Trophoblast cell (in vitro differentiated cells and primary cell): Measurements from ENCODE around the gene RAI1.

Experiments used
- DNase-seq, 2 donors: peaks; one replicate each; pipeline ENCODE4 v3.0.0-alpha.2; 2016
- H2AFZ ChIP-seq: 2 replicates; pipeline ENCODE4 v1.6.1; 2013; ENCODE audit warnings: low read length, moderate library complexity, mild to moderate bottlenecking; ENCODE audit not compliant: insufficient read depth, poor library complexity
- H2AK5ac ChIP-seq: 2 replicates; pipeline ENCODE4 v1.6.1; 2013; ENCODE audit warnings: mild to moderate bottlenecking, low read length
- H2BK120ac ChIP-seq: 2 replicates; pipeline ENCODE4 v1.6.1; 2013; ENCODE audit warnings: low read length, mild to moderate bottlenecking, moderate library complexity; ENCODE audit not compliant: insufficient read depth, poor library complexity
- H2BK12ac ChIP-seq: 2 replicates; pipeline ENCODE4 v1.6.1; 2013; ENCODE audit warnings: mild to moderate bottlenecking, low read length, moderate library complexity
- H2BK5ac ChIP-seq: 2 replicates; pipeline ENCODE4 v1.6.1; 2013; ENCODE audit warnings: low read length, low read depth, moderate library complexity, mild to moderate bottlenecking; ENCODE audit not compliant: poor library complexity
- H3K14ac ChIP-seq: 2 replicates; pipeline ENCODE4 v1.6.1; 2013; ENCODE audit warnings: mild to moderate bottlenecking, low read length
- H3K18ac ChIP-seq: 2 replicates; pipeline ENCODE4 v1.6.1; 2013; ENCODE audit warnings: mild to moderate bottlenecking, low read length
- H3K23ac ChIP-seq: 2 replicates; pipeline ENCODE4 v1.6.1; 2013; ENCODE audit warnings: low read length
- H3K27ac ChIP-seq: 2 replicates; pipeline ENCODE4 v1.5.1; 2013; ENCODE audit warnings: low read depth, mild to moderate bottlenecking, inconsistent platforms, low read length, moderate library complexity
- H3K27me3 ChIP-seq: 2 replicates; pipeline ENCODE4 v1.6.1; 2013; ENCODE audit warnings: inconsistent platforms, mild to moderate bottlenecking, low read length, moderate library complexity; ENCODE audit not compliant: insufficient read depth
- H3K36me3 ChIP-seq, 2 experiments: 1 replicate in 1 of 2; 2 replicates in 1 of 2; pipeline ENCODE4 v1.6.1; 2013; ENCODE audit warnings: low read length in 2 of 2, mild to moderate bottlenecking in 2 of 2, moderate library complexity in 1 of 2; ENCODE audit not compliant: insufficient read depth in 2 of 2, control insufficient read depth in 1 of 2
- H3K4ac ChIP-seq: 2 replicates; pipeline ENCODE4 v1.6.1; 2013; ENCODE audit warnings: low read depth, mild to moderate bottlenecking, low read length, moderate library complexity
- H3K4me1 ChIP-seq, 2 experiments: 1 replicate in 1 of 2; 2 replicates in 1 of 2; pipeline ENCODE4 v1.6.1; 2013; ENCODE audit warnings: low read length in 2 of 2, mild to moderate bottlenecking in 2 of 2, moderate library complexity in 1 of 2; ENCODE audit not compliant: insufficient read depth in 2 of 2, control insufficient read depth in 1 of 2
- H3K4me2 ChIP-seq: 2 replicates; pipeline ENCODE4 v1.6.1; 2013; ENCODE audit warnings: inconsistent platforms, mild to moderate bottlenecking, low read length, moderate library complexity
- H3K4me3 ChIP-seq: 2 replicates; pipeline ENCODE4 v1.5.1; 2013; ENCODE audit warnings: mild to moderate bottlenecking, low read depth, low read length, inconsistent platforms
- H3K79me1 ChIP-seq: one replicate; pipeline ENCODE4 v1.6.1; 2013; ENCODE audit warnings: low read length
- H3K79me2 ChIP-seq: 2 replicates; pipeline ENCODE4 v1.6.1; 2013; ENCODE audit warnings: low read length, mild to moderate bottlenecking; ENCODE audit not compliant: control insufficient read depth, insufficient read depth, poor library complexity
- H3K9ac ChIP-seq: 2 replicates; pipeline ENCODE4 v1.6.1; 2013; ENCODE audit warnings: mild to moderate bottlenecking, low read length
- H3K9me3 ChIP-seq: 2 replicates; pipeline ENCODE4 v1.6.1; 2013; ENCODE audit warnings: low read depth, mild to moderate bottlenecking, control low read depth, inconsistent platforms, low read length; ENCODE audit not compliant: insufficient read depth
- H4K12ac ChIP-seq: 2 replicates; pipeline ENCODE4 v1.6.1; 2013; ENCODE audit warnings: low read depth, mild to moderate bottlenecking, low read length, moderate library complexity
- H4K8ac ChIP-seq: 2 replicates; pipeline ENCODE4 v1.6.1; 2013; ENCODE audit warnings: low read depth, mild to moderate bottlenecking, low read length, moderate library complexity
- H4K91ac ChIP-seq: one replicate; pipeline ENCODE4 v1.6.1; 2013; ENCODE audit warnings: low read depth, mild to moderate bottlenecking, low read length, moderate library complexity
- WGBS: extraction: QIAGEN DNeasy Blood & Tissue Kit; methylation state at CpG from one replicate; pipeline ENCODE4 v1.1.7; 2013; ENCODE audit warnings: missing lambda C conversion rate; ENCODE audit not compliant: insufficient read length, insufficient coverage; ENCODE audit errors: extremely low coverage; 5-methylcytosine and 5-hydroxymethylcytosine counted together

RAI1 gene

DNA sequence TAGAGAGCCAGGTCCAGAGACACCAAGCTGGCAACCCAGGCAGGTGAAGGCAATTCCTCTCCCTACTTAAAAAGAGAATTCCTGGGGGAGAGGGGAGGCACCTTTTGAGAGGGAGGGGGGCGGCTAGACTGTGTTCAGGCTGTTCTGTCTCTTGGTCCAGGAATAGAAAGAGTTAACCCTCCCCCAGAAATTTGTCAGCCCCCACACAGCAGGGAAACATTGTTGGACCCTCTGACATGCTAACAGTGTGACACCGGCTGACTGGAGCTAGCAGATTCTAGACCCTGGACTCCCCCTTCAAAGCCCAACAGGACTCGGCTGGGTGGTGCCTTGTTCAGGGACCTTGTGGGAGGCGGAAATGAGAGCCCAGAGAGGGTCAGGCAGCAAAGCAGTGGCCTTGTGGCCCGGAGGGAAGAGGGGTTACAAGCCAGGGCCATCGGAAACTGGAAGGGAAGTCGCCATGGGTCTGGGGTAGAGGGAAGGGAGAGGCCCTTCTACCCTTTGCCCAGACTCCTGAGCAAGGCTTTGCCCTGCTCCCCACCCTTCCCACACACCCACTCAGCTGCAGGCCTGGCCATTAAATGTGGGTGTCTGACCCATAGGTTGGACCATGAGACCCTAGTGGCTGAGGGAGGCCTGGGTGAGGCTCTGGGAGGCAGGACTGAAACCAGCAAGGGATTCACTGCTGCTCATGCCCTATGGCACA is 44.6 kb downstream of the RAI1 start:
- H3K4me1 ChIP-seq: peaks cover 34 to 35% of the 10 kb centered on the region in 2 experiments
- peaks cover 2% of the 10 kb centered on the region for H3K79me2 ChIP-seq
- peaks cover 19% of the 10 kb centered on the region for H3K79me1 ChIP-seq
- H3K4me2 ChIP-seq: peak overlapping the region; percentile 36
- DNase-seq: no peak
- no CpG with 5 or more reads among the region's 7 CpGs for WGBS
- H2AFZ ChIP-seq: no peak overlapping the region
- H3K4ac ChIP-seq: peak overlapping the region; percentile 28
- no peak overlapping the region for H2AK5ac ChIP-seq
- H3K23ac ChIP-seq: no peak overlapping the region
- no peak overlapping the region for H3K27ac ChIP-seq
- peak overlapping the region; percentile 59 for H4K91ac ChIP-seq
- peak overlapping the region; percentile 14 for H3K18ac ChIP-seq
- no peak overlapping the region for H4K12ac ChIP-seq
- H3K9me3 ChIP-seq: peaks cover 2% of the 10 kb centered on the region
- no peak overlapping the region for H3K14ac ChIP-seq
- no peak overlapping the region for H3K4me3 ChIP-seq
- H2BK12ac ChIP-seq: peak overlapping the region; percentile 16
- peak overlapping the region; percentile 34 for H4K8ac ChIP-seq
- no peak overlapping the region for H3K9ac ChIP-seq
- peaks cover 5% of the 10 kb centered on the region in 2 experiments for H3K36me3 ChIP-seq
- H2BK120ac ChIP-seq: no peak overlapping the region
- peaks cover 9% of the 10 kb centered on the region for H3K27me3 ChIP-seq
- no peak overlapping the region for H2BK5ac ChIP-seq

DNA sequence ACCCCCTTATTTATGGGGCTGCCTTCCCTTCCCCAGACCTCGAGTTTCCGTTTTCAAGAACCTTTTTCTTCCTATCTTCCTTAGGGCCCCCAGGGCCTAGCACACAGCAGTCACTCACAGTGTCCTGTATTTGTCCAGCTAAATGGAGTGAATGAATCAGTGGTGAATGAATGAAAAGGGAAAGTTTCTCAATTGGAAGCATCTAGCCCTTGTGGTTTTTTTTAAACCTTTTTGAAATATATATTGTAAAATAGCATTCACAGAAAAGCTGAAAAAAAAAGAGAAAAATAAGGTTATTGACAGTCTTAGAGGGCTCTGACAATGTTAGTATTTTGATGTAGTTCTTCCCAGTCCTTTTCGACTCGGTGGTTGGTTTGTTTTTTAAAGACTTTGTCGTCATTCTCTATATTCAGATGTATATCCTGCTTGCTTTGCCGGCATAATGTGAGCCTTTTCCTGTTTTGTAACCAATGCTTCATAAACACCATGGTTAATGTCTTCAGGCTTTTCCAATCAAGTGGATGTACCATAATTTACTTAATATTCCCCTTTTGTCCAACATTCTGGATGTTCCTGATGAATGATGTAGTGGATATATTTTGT is 45.3 kb downstream of the RAI1 start:
- Histone ChIP-seq H3K27me3 (peaks cover 7% of the 10 kb centered on the region), H3K36me3 (peaks cover 5 to 7% of the 10 kb centered on the region in 2 experiments), H3K9ac (no peak overlapping the region), H4K91ac (no peak overlapping the region), H3K79me2 (peaks cover 2% of the 10 kb centered on the region), H3K4me1 (peaks cover 33% of the 10 kb centered on the region in 2 experiments), H3K4ac (no peak overlapping the region), H4K12ac (no peak overlapping the region), H3K18ac (peak overlapping the region; percentile 14), H2AK5ac (no peak overlapping the region), H4K8ac (peak overlapping the region; percentile 34), H3K23ac (no peak overlapping the region), H3K79me1 (peaks cover 19% of the 10 kb centered on the region), H2BK12ac (no peak overlapping the region), H3K4me3 (no peak overlapping the region), H3K27ac (no peak overlapping the region), H2BK5ac (no peak overlapping the region), H3K4me2 (no peak overlapping the region), H2BK120ac (no peak overlapping the region), H2AFZ (no peak overlapping the region), H3K14ac (no peak overlapping the region), H3K9me3 (peaks cover 2% of the 10 kb centered on the region)
- DNase-seq: no peak
- no CpG with 5 or more reads among the region's 6 CpGs for WGBS

DNA sequence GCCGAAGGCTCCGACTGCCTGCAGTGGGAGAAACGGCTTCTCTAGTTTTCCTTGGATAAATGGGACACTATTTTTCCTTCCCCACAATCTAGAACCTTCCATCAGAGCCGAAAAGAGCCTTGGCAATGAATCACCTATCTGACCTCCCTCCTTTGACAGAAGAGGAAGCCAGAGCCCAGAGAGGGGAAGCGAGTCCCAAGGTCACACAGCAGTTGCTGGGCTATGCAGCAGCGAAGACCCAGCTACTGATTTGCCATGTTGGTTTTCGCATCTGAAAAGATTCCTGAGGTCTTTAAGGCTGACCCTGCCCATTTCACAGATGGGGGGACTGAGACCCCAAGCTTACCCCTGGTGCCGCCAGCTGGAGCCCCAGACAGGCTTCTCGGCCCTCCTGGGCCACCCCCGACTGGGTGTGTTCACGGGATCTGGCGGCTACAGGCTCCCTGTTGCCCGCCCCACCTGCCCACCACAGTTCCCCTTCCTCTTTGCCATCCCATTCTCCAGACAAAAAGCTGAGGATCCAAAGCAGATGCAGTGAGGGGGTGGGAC is 45.9 kb downstream of the RAI1 start:
- Histone ChIP-seq H3K79me1 (peaks cover 19% of the 10 kb centered on the region), H4K8ac (no peak overlapping the region)
- no peak for DNase-seq

DNA sequence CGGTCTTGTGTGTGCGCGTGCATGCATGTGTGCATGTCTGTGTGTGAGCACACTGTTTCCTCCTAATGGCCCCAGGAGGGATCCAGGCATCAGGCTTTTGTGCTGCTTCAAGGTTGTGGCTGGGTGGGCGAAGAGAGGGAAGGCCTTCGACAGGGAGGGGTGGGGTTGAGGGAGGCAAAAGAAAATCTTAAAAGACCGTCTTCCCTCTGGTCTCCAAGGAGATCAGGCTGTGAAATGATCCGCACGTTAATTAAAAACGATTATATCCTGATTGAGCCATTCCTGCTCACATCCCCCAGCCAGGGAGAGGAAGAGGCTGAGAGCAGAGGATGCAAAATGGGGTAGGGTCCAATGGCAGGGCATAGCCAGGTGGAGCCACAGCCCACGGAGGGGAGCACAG is 46.9 kb downstream of the RAI1 start:
- H3K4me2 ChIP-seq: no peak overlapping the region
- no peak overlapping the region for H3K23ac ChIP-seq
- no peak overlapping the region for H2BK120ac ChIP-seq
- H3K9me3 ChIP-seq: no peaks in the 10 kb centered on the region
- DNase-seq: no peak
- no peak overlapping the region for H3K18ac ChIP-seq
- no peak overlapping the region for H3K9ac ChIP-seq
- H4K91ac ChIP-seq: no peak overlapping the region
- H3K4ac ChIP-seq: no peak overlapping the region
- H4K8ac ChIP-seq: no peak overlapping the region
- no peak overlapping the region for H3K14ac ChIP-seq
- no peak overlapping the region for H3K4me3 ChIP-seq
- H3K79me2 ChIP-seq: peaks cover 2% of the 10 kb centered on the region
- H2BK12ac ChIP-seq: no peak overlapping the region
- H3K27ac ChIP-seq: no peak overlapping the region
- no CpG with 5 or more reads among the region's 10 CpGs for WGBS
- no peak overlapping the region for H2BK5ac ChIP-seq
- H3K27me3 ChIP-seq: no peaks in the 10 kb centered on the region
- H2AK5ac ChIP-seq: no peak overlapping the region
- peaks cover 13 to 14% of the 10 kb centered on the region in 2 experiments for H3K36me3 ChIP-seq
- H2AFZ ChIP-seq: no peak overlapping the region
- H4K12ac ChIP-seq: no peak overlapping the region
- H3K4me1 ChIP-seq: peaks cover 17 to 18% of the 10 kb centered on the region in 2 experiments
- peaks cover 16% of the 10 kb centered on the region for H3K79me1 ChIP-seq

More for the DNA sequence above, 45.9 kb downstream of the RAI1 start:
- no peak overlapping the region for H3K9ac ChIP-seq
- H3K4me3 ChIP-seq: no peak overlapping the region
- no peak overlapping the region for H4K12ac ChIP-seq
- peaks cover 8 to 10% of the 10 kb centered on the region in 2 experiments for H3K36me3 ChIP-seq
- H2AK5ac ChIP-seq: no peak overlapping the region
- H3K9me3 ChIP-seq: peaks cover 2% of the 10 kb centered on the region
- no peak overlapping the region for H2AFZ ChIP-seq
- no peak overlapping the region for H3K23ac ChIP-seq
- no peak overlapping the region for H2BK12ac ChIP-seq
- no peak overlapping the region for H3K27ac ChIP-seq
- H3K4ac ChIP-seq: no peak overlapping the region
- no peak overlapping the region for H3K14ac ChIP-seq
- H3K4me1 ChIP-seq: peaks cover 27% of the 10 kb centered on the region in 2 experiments
- H3K27me3 ChIP-seq: peaks cover 7% of the 10 kb centered on the region
- peaks cover 2% of the 10 kb centered on the region for H3K79me2 ChIP-seq
- H2BK5ac ChIP-seq: no peak overlapping the region
- no CpG with 5 or more reads among the region's 13 CpGs for WGBS
- no peak overlapping the region for H3K4me2 ChIP-seq
- no peak overlapping the region for H3K18ac ChIP-seq
- H4K91ac ChIP-seq: no peak overlapping the region
- H2BK120ac ChIP-seq: no peak overlapping the region
